ENCODE data around the gene SLC10A3. TPM values are rescaled to one million over a fixed set of nuclear protein-coding genes. Genes with fewer than 3 reads are reported as not detected.

Gene SLC10A3
- polyA plus RNA-seq, 3 donors = 25.3 to 33.1 (median 26.7) TPM

DNA sequence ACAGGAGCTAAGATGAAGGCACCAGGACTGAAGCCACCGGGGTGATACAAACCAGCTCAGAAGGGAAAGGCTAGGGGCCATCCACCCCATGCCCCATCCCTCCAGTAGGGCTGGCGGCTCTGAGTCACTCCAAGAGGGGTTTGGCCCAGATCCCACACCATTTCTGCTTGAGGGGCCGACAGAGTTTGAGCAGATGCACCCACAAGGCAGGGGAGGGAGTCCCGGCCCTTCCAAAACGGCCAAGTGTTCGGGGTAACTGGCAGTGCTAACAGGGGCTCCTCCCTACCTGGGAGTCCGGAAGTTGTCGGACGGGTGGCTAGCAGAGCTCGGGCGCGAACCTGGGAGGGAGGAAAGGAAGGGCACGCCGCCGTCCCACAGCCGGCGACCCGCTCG lies 412 bp downstream of the SLC10A3 start:
- peaks cover 0 to 2% of the 10 kb centered on the region in 2 donors for H3K36me3 ChIP-seq (replicated peaks in 1 of 2; ENCODE audit: control insufficient read depth in 1 of 2, insufficient read depth in 2 of 2, low read length in 2 of 2)
- peak overlapping the region; percentile 44 to 90 for H3K27ac ChIP-seq (ENCODE audit: low read depth in 1 of 2, low read length in 2 of 2)
- peak overlapping the region; percentile 82 for H3K9ac ChIP-seq (ENCODE audit: insufficient read depth, low read length, poor library complexity, severe bottlenecking)
- 0% methylated on average over 7 of the region's 19 CpGs for WGBS (ENCODE audit: insufficient coverage)
- H2AFZ ChIP-seq (ENCODE audit: insufficient read depth, low read depth, low read length, poor library complexity, severe bottlenecking) = no peak overlapping the region
- peak; percentile 16 to 56 (median 47) for DNase-seq
- Mint-ChIP-seq H3K4me3 (peak overlapping the region; percentile 87 to 90), H3K27me3 (ENCODE audit: low read depth in 3 of 3) (peaks cover 0 to 9% (median 0%) of the 10 kb centered on the region in 3 donors), H3K9me3 (peaks cover 0 to 33% (median 15%) of the 10 kb centered on the region in 7 donors), H3K4me1 (peaks cover 21% of the 10 kb centered on the region), H3K36me3 (peaks cover 12% of the 10 kb centered on the region in 2 donors), H3K27ac (peak overlapping the region; percentile 87 to 96 (median 94))
- peak overlapping the region; percentile 70 for H3K4me2 ChIP-seq (replicated peaks; ENCODE audit: extremely low read depth, low read length, poor library complexity, severe bottlenecking)
- no peaks in the 10 kb centered on the region for H4K20me1 ChIP-seq (ENCODE audit: insufficient read depth, low read length)
- TF ChIP-seq, protein P1, sequence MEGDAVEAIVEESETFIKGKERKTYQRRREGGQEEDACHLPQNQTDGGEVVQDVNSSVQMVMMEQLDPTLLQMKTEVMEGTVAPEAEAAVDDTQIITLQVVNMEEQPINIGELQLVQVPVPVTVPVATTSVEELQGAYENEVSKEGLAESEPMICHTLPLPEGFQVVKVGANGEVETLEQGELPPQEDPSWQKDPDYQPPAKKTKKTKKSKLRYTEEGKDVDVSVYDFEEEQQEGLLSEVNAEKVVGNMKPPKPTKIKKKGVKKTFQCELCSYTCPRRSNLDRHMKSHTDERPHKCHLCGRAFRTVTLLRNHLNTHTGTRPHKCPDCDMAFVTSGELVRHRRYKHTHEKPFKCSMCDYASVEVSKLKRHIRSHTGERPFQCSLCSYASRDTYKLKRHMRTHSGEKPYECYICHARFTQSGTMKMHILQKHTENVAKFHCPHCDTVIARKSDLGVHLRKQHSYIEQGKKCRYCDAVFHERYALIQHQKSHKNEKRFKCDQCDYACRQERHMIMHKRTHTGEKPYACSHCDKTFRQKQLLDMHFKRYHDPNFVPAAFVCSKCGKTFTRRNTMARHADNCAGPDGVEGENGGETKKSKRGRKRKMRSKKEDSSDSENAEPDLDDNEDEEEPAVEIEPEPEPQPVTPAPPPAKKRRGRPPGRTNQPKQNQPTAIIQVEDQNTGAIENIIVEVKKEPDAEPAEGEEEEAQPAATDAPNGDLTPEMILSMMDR (IDR thresholded peaks at IDR 0.05) = no peak
- peak overlapping the region; percentile 36 to 74 (median 53) for H3K4me3 ChIP-seq (replicated peaks in 1 of 3; ENCODE audit: low read depth in 2 of 3, low read length in 3 of 3)
- no peaks in the 10 kb centered on the region for H3K27me3 ChIP-seq (ENCODE audit: control insufficient read depth in 2 of 2, insufficient read depth in 2 of 2, low read length in 2 of 2)
- H3K9me3 ChIP-seq (replicated peaks in 1 of 2; ENCODE audit: control insufficient read depth in 1 of 2, insufficient read depth in 1 of 2, low read length in 2 of 2) = no peaks in the 10 kb centered on the region
- H3K4me1 ChIP-seq (ENCODE audit: control insufficient read depth in 1 of 2, insufficient read depth in 2 of 2, low read length in 2 of 2) = peaks cover 29 to 45% of the 10 kb centered on the region in 2 donors
- intact Hi-C loops (cut with micrococcal nuclease) = no loop called here
- peaks cover 17% of the 10 kb centered on the region for H3K79me2 ChIP-seq (ENCODE audit: insufficient read depth, low read length)

DNA sequence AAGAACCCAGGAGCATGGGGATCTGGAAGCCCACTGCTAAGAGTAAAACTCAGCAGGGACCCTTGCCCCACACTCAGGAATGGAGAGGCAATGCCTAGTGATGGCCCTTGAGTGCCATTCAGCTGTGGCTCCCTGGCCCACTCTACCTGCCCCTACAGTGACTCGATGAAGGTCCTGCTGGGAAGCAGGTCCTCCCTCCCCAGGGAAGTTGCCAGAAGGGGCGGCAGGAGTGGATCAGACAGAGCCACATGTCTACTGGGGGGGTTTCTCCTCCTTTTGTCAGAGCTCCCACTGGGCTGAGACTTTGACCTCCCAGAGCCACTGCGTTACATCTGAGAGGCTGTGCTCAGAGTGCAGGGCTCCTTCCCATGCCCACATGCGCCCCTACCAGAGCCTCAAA lies 1.2 kb downstream of the SLC10A3 start:
- peaks cover 0 to 33% (median 15%) of the 10 kb centered on the region in 7 donors for H3K9me3 Mint-ChIP-seq
- no peaks in the 10 kb centered on the region for H4K20me1 ChIP-seq (ENCODE audit: insufficient read depth, low read length)
- H2AFZ ChIP-seq (ENCODE audit: insufficient read depth, low read depth, low read length, poor library complexity, severe bottlenecking) = no peak overlapping the region
- H3K4me1 Mint-ChIP-seq = peaks cover 29% of the 10 kb centered on the region
- no peak overlapping the region for H3K9ac ChIP-seq (ENCODE audit: insufficient read depth, low read length, poor library complexity, severe bottlenecking)
- peaks cover 0 to 3% of the 10 kb centered on the region in 2 donors for H3K36me3 ChIP-seq (replicated peaks in 1 of 2; ENCODE audit: control insufficient read depth in 1 of 2, insufficient read depth in 2 of 2, low read length in 2 of 2)
- peak overlapping the region in 3 of 7 donors; percentile 19 to 96 (median 94) for H3K27ac Mint-ChIP-seq
- peak overlapping the region; percentile 87 to 90 for H3K4me3 Mint-ChIP-seq
- no peaks in the 10 kb centered on the region for H3K27me3 ChIP-seq (ENCODE audit: control insufficient read depth in 2 of 2, insufficient read depth in 2 of 2, low read length in 2 of 2)
- H3K27ac ChIP-seq (ENCODE audit: low read depth in 1 of 2, low read length in 2 of 2) = no peak overlapping the region
- H3K36me3 Mint-ChIP-seq = peaks cover 12% of the 10 kb centered on the region in 2 donors
- H3K4me2 ChIP-seq (replicated peaks; ENCODE audit: extremely low read depth, low read length, poor library complexity, severe bottlenecking) = peak overlapping the region; percentile 70
- H3K9me3 ChIP-seq (replicated peaks in 1 of 2; ENCODE audit: control insufficient read depth in 1 of 2, insufficient read depth in 1 of 2, low read length in 2 of 2) = no peaks in the 10 kb centered on the region
- H3K4me1 ChIP-seq (ENCODE audit: control insufficient read depth in 1 of 2, insufficient read depth in 2 of 2, low read length in 2 of 2) = peaks cover 38 to 54% of the 10 kb centered on the region in 2 donors
- TF ChIP-seq, protein P1 (IDR thresholded peaks at IDR 0.05) = no peak
- H3K27me3 Mint-ChIP-seq (ENCODE audit: low read depth in 3 of 3) = peaks cover 0 to 8% (median 0%) of the 10 kb centered on the region in 3 donors
- no peak for DNase-seq
- H3K79me2 ChIP-seq (ENCODE audit: insufficient read depth, low read length) = peaks cover 20% of the 10 kb centered on the region
- intact Hi-C loops (cut with micrococcal nuclease) = no loop called here
- WGBS (ENCODE audit: insufficient coverage) = no CpG with 5 or more reads among the region's 4 CpGs
- peak overlapping the region in 1 of 3 experiments; percentile 74 for H3K4me3 ChIP-seq (replicated peaks in 1 of 3; ENCODE audit: low read depth in 2 of 3, low read length in 3 of 3)
